GM23338 (cell line): ENCODE data around the gene IPO8. TPM values are rescaled to one million over a fixed set of nuclear protein-coding genes. Genes with fewer than 3 reads are reported as not detected.

Experiments used
- ATAC-seq: fragments of 200-7000 bp; cut with Tn5 transposase; 3 replicates; pipeline ENCODE4 v1.9.1; 2020
- DNase-seq: peaks from one replicate; pipeline ENCODE4 v3.0.0-alpha.2; 2015; ENCODE audit warnings: low spot score
- H2AFZ ChIP-seq: fragments of 200-600 bp; sonication (generic); 2 replicates; pipeline ENCODE4 v1.8.0; 2016; ENCODE audit warnings: antibody characterized with exemption, mild to moderate bottlenecking, moderate library complexity
- H3F3A ChIP-seq: fragments of 200-600 bp; sonication (generic); replicated peaks from 2 replicates; pipeline ENCODE4 v1.8.0; 2017; ENCODE audit warnings: antibody characterized with exemption, mixed run types, low read depth
- H3K27ac ChIP-seq: fragments of 200-600 bp; sonication (generic); 2 replicates; pipeline ENCODE4 v1.6.1; 2016; ENCODE audit warnings: low read depth
- H3K27me3 ChIP-seq: fragments of 200-600 bp; sonication (generic); 2 replicates; pipeline ENCODE4 v1.8.0; 2016; ENCODE audit warnings: mild to moderate bottlenecking, mixed run types, moderate library complexity; ENCODE audit not compliant: insufficient read depth
- H3K36me3 ChIP-seq: fragments of 200-600 bp; sonication (generic); 2 replicates; pipeline ENCODE4 v1.8.0; 2016; ENCODE audit warnings: mild to moderate bottlenecking; ENCODE audit not compliant: insufficient read depth
- H3K4me1 ChIP-seq: fragments of 200-600 bp; sonication (generic); 2 replicates; pipeline ENCODE4 v1.8.0; 2016; ENCODE audit warnings: mild to moderate bottlenecking, moderate library complexity; ENCODE audit not compliant: insufficient read depth
- H3K4me2 ChIP-seq: fragments of 200-600 bp; sonication (generic); 2 replicates; pipeline ENCODE4 v1.7.1; 2017; ENCODE audit warnings: mixed run types
- H3K4me3 ChIP-seq: fragments of 200-600 bp; sonication (generic); 2 replicates; pipeline ENCODE4 v1.6.1; 2016; ENCODE audit warnings: mixed run types
- H3K79me2 ChIP-seq: fragments of 200-600 bp; sonication (generic); replicated peaks from 2 replicates; pipeline ENCODE4 v1.8.0; 2017; ENCODE audit warnings: mild to moderate bottlenecking; ENCODE audit not compliant: insufficient read depth
- H3K9me2 ChIP-seq: fragments of 200-600 bp; sonication (generic); 2 replicates; pipeline ENCODE4 v1.8.0; 2017; ENCODE audit not compliant: insufficient read depth
- H4K20me1 ChIP-seq: fragments of 200-600 bp; sonication (generic); replicated peaks from 2 replicates; pipeline ENCODE4 v1.8.0; 2017; ENCODE audit warnings: mild to moderate bottlenecking; ENCODE audit not compliant: insufficient read depth
- H3K27ac Mint-ChIP-seq: 2 replicates; pipeline ENCODE4 v1.8.0; 2020; ENCODE audit warnings: inconsistent platforms, mild to moderate bottlenecking, moderate library complexity, mixed read lengths
- H3K27me3 Mint-ChIP-seq: 3 replicates; pipeline ENCODE4 v1.8.0; 2022; ENCODE audit warnings: low read depth, mild to moderate bottlenecking, moderate library complexity, mixed read lengths, inconsistent platforms; ENCODE audit not compliant: insufficient read depth, poor library complexity
- H3K36me3 Mint-ChIP-seq: 3 replicates; pipeline ENCODE4 v1.8.0; 2021; ENCODE audit warnings: low read depth, mild to moderate bottlenecking, inconsistent platforms, moderate library complexity, mixed read lengths
- H3K4me1 Mint-ChIP-seq: 3 replicates; pipeline ENCODE4 v1.8.0; 2020; ENCODE audit warnings: mild to moderate bottlenecking, inconsistent platforms, mixed read lengths
- H3K4me3 Mint-ChIP-seq: 3 replicates; pipeline ENCODE4 v1.8.0; 2021; ENCODE audit warnings: moderate library complexity, mild to moderate bottlenecking, inconsistent platforms, mixed read lengths
- H3K9me3 Mint-ChIP-seq: 3 replicates; pipeline ENCODE4 v1.8.0; 2020; ENCODE audit warnings: moderate library complexity, mild to moderate bottlenecking, inconsistent platforms, mixed read lengths
- CREB1 ChIP-seq: fragments of 250-450 bp; sonication (Bioruptor Pico); IDR thresholded peaks from 2 replicates; pipeline ENCODE4 v1.5.0; 2020; ENCODE audit warnings: low read depth, mild to moderate bottlenecking, moderate library complexity
- POLR2AphosphoS5 ChIP-seq: IDR thresholded peaks from 2 replicates; pipeline ENCODE4 v1.6.1; 2016; ENCODE audit warnings: antibody characterized with exemption, low read depth
- STAT1 ChIP-seq: IDR thresholded peaks from one replicate; pipeline ENCODE4 v1.6.1; 2016; ENCODE audit warnings: antibody characterized with exemption; ENCODE audit not compliant: unreplicated experiment
- ZNF462 ChIP-seq: fragments of 250-450 bp; sonication (Bioruptor Pico); IDR thresholded peaks from 2 replicates; pipeline ENCODE4 v1.5.0; 2020; ENCODE audit warnings: mild to moderate bottlenecking, moderate library complexity
- polyA plus RNA-seq: library from polyadenylated mRNA; unstranded; fragments of >200 nt; fragmentation: Nextera tagmentation; extraction: Ambion mirVana; gene quantifications from 2 replicates; pipeline ENCODE4 v1.2.1, GENCODE V29; 2016
- total RNA-seq: library from RNA; depleted of rRNA; stranded (reverse); fragments of >200 nt; shearing (Covaris generic); gene quantifications from 2 replicates; pipeline ENCODE4 v1.2.3, GENCODE V29; 2014

The IPO8 gene
- total and polyA plus RNA-seq, 2 experiments from 2014 or later: 13.4 to 53.6 TPM

GRCh38 chr12:30696486-30696885 is 817 bp upstream of the IPO8 start:
- H3K27me3 Mint-ChIP-seq: peaks cover 7% of the 10 kb centered on the region
- DNase-seq (peak; percentile 52), ATAC-seq (peak; percentile 58)
- Histone ChIP-seq H3K4me1 (peaks cover 30% of the 10 kb centered on the region), H3K36me3 (no peaks in the 10 kb centered on the region), H2AFZ (peak overlapping the region; percentile 89), H3K4me2 (peak overlapping the region; percentile 77), H3K27ac (no peak overlapping the region), H3K4me3 (peak overlapping the region; percentile 95), H3K9me2 (no peaks in the 10 kb centered on the region), H3K27me3 (no peaks in the 10 kb centered on the region), H4K20me1 (peaks cover 9% of the 10 kb centered on the region), H3K79me2 (peaks cover 31% of the 10 kb centered on the region), H3F3A (0 out of 2 replicates have a peak, but pooled peaks cover 3% of the 10 kb centered on the region)
- H3K4me3 Mint-ChIP-seq: peak overlapping the region; percentile 90
- no peaks in the 10 kb centered on the region for H3K36me3 Mint-ChIP-seq
- no peak for TF ChIP-seq ZNF462 (CRISPR knock-in tag)
- 0 out of 2 replicates have a peak, but pooled peaks have one; percentile 19 for TF ChIP-seq POLR2AphosphoS5
- peaks cover 34% of the 10 kb centered on the region for H3K4me1 Mint-ChIP-seq
- no peak overlapping the region for H3K27ac Mint-ChIP-seq
- H3K9me3 Mint-ChIP-seq: no peaks in the 10 kb centered on the region

GRCh38 chr12:30696103-30696408 is 387 bp upstream of the IPO8 start:
- peaks cover 9% of the 10 kb centered on the region for H4K20me1 ChIP-seq
- peaks cover 38% of the 10 kb centered on the region for H3K4me1 Mint-ChIP-seq
- no peaks in the 10 kb centered on the region for H3K36me3 Mint-ChIP-seq
- peak overlapping the region; percentile 77 for H3K4me2 ChIP-seq
- H3K36me3 ChIP-seq: no peaks in the 10 kb centered on the region
- DNase-seq: no peak
- no peak for TF ChIP-seq CREB1 (CRISPR knock-in tag)
- no peak for TF ChIP-seq STAT1
- H3K79me2 ChIP-seq: peaks cover 34% of the 10 kb centered on the region
- H3K9me3 Mint-ChIP-seq: no peaks in the 10 kb centered on the region
- no peaks in the 10 kb centered on the region for H3K27me3 ChIP-seq
- peak overlapping the region; percentile 90 for H3K4me3 Mint-ChIP-seq
- H3F3A ChIP-seq: 0 out of 2 replicates have a peak, but pooled peaks cover 3% of the 10 kb centered on the region
- peaks cover 7% of the 10 kb centered on the region for H3K27me3 Mint-ChIP-seq
- H3K27ac Mint-ChIP-seq: peak overlapping the region; percentile 83; the same call in 1 of the 2 replicates
- H3K9me2 ChIP-seq: no peaks in the 10 kb centered on the region
- H3K27ac ChIP-seq: no peak overlapping the region
- H3K4me1 ChIP-seq: peaks cover 34% of the 10 kb centered on the region
- peak overlapping the region; percentile 89 for H2AFZ ChIP-seq
- H3K4me3 ChIP-seq: peak overlapping the region; percentile 95
- ATAC-seq: no peak
